Mesothelial cell of epicardium (in vitro differentiated cells): ENCODE results near the gene SGCG. TPM values are rescaled to one million over a fixed set of nuclear protein-coding genes. Genes with fewer than 3 reads are reported as not detected.

Experiments
- DNase-seq, 2 experiments: peaks; one replicate each; pipeline ENCODE4 v3.0.0; 2021; ENCODE audit warnings: low spot score in 2 of 2; ENCODE audit not compliant: unreplicated experiment in 2 of 2
- H3K27ac Mint-ChIP-seq: 2 replicates; pipeline ENCODE4 v1.8.0; 2021; ENCODE audit warnings: mixed read lengths
- H3K27me3 Mint-ChIP-seq: 2 replicates; pipeline ENCODE4 v1.8.0; 2021; ENCODE audit warnings: low read depth, mixed read lengths
- H3K36me3 Mint-ChIP-seq: 2 replicates; pipeline ENCODE4 v1.8.0; 2021; ENCODE audit warnings: mixed read lengths
- H3K4me1 Mint-ChIP-seq: 2 replicates; pipeline ENCODE4 v1.8.0; 2021; ENCODE audit warnings: mixed read lengths
- H3K4me3 Mint-ChIP-seq: 2 replicates; pipeline ENCODE4 v1.8.0; 2021; ENCODE audit warnings: mild to moderate bottlenecking, moderate library complexity, mixed read lengths
- H3K9me3 Mint-ChIP-seq: 2 replicates; pipeline ENCODE4 v1.8.0; 2021; ENCODE audit warnings: mixed read lengths
- total RNA-seq: library from RNA; stranded (reverse); gene quantifications from 3 replicates; pipeline ENCODE4 v1.2.1, GENCODE V29; 2021
- TF ChIP-seq, protein P1 (sequence below): fragments of 200-600 bp; sonication (generic); IDR thresholded peaks from one replicate; pipeline ENCODE4 v1.5.0; 2021; ENCODE audit warnings: antibody characterized with exemption; ENCODE audit not compliant: unreplicated experiment

SGCG gene
- total RNA-seq, 1 donor from 2014 or later: 12.9 TPM

- TF ChIP-seq, protein P1, sequence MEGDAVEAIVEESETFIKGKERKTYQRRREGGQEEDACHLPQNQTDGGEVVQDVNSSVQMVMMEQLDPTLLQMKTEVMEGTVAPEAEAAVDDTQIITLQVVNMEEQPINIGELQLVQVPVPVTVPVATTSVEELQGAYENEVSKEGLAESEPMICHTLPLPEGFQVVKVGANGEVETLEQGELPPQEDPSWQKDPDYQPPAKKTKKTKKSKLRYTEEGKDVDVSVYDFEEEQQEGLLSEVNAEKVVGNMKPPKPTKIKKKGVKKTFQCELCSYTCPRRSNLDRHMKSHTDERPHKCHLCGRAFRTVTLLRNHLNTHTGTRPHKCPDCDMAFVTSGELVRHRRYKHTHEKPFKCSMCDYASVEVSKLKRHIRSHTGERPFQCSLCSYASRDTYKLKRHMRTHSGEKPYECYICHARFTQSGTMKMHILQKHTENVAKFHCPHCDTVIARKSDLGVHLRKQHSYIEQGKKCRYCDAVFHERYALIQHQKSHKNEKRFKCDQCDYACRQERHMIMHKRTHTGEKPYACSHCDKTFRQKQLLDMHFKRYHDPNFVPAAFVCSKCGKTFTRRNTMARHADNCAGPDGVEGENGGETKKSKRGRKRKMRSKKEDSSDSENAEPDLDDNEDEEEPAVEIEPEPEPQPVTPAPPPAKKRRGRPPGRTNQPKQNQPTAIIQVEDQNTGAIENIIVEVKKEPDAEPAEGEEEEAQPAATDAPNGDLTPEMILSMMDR: no peak
- Mint-ChIP-seq H3K27me3 (no peaks in the 10 kb centered on the region), H3K4me1 (no peaks in the 10 kb centered on the region), H3K27ac (no peak overlapping the region), H3K36me3 (peaks cover 66% of the 10 kb centered on the region), H3K4me3 (no peak overlapping the region), H3K9me3 (peaks cover 58% of the 10 kb centered on the region)
- DNase-seq: no peak
These were observed 158.4 kb downstream of the SGCG start for GRCh38 chr13:23339225-23339624.

DNA sequence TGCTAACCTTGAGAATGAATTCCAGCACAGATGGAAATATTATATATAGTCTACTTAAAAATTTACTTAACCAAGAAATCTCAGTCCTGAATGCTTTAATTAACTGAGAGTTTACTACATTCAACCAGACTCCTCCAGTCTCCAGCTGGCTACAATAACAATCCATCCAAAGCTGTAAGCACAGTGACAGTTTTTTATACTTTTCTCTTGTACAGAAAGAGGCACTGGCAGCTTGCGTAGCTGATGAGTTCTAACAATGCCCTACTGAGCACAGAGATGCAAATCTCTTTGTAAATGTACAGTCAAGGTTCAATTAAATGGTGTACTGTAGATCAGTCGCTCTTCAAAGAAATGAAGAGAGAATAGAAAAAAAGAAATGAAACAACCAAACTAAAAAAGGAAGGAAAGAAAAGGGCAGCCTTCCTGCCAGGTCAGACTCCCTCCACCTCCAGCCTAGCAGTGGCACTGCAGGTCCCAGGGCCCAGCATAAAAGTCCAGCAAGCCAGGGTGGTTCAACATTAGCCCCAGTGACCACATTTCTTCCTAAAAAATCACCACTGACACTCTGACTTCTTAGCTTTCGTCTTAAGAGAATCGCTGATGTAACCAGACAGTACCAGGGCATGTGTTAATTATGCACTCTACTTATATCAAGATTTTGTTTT is 164.3 kb downstream of the SGCG start:
- Mint-ChIP-seq H3K4me1 (peaks cover 5% of the 10 kb centered on the region), H3K4me3 (no peak overlapping the region), H3K27me3 (no peaks in the 10 kb centered on the region), H3K27ac (peak overlapping the region; percentile 41), H3K9me3 (peaks cover 8% of the 10 kb centered on the region), H3K36me3 (peaks cover 44% of the 10 kb centered on the region)
- no peak for DNase-seq
- TF ChIP-seq, protein P1: no peak

DNA sequence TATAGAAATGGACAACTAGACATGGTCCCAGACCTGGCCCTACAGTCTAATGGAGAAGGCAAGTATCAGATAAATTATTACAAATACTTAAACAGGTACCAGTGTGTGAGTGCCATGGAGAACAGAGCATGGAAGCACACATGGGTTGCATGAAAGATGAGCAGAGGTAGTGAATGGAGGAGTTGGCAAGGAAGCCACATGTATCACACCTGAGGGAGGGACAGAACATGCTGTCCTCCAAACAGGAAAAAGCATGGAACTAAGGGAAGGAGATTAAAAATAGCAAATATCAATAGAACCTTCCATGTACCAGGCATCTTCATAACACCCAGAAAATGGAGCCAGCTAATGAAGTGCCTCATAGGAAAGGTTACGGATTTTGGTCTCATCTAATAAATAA is 166.8 kb downstream of the SGCG start:
- no peak for DNase-seq
- Mint-ChIP-seq H3K36me3 (peaks cover 44% of the 10 kb centered on the region), H3K9me3 (no peaks in the 10 kb centered on the region), H3K27ac (no peak overlapping the region), H3K4me1 (peaks cover 5% of the 10 kb centered on the region), H3K4me3 (no peak overlapping the region), H3K27me3 (no peaks in the 10 kb centered on the region)
- TF ChIP-seq, protein P1: no peak

- TF ChIP-seq, protein P1: no peak
- no peak overlapping the region for H3K27ac Mint-ChIP-seq
- no peak for DNase-seq
- peaks cover 46% of the 10 kb centered on the region for H3K36me3 Mint-ChIP-seq
- H3K4me3 Mint-ChIP-seq: no peak overlapping the region
- no peaks in the 10 kb centered on the region for H3K9me3 Mint-ChIP-seq
- H3K27me3 Mint-ChIP-seq: no peaks in the 10 kb centered on the region
- peaks cover 5% of the 10 kb centered on the region for H3K4me1 Mint-ChIP-seq
These were observed 167.7 kb downstream of the SGCG start for GRCh38 chr13:23348262-23349127.

GRCh38 chr13:23349161-23349897 is 168.6 kb downstream of the SGCG start:
- Mint-ChIP-seq H3K4me1 (peaks cover 5% of the 10 kb centered on the region), H3K4me3 (no peak overlapping the region), H3K9me3 (no peaks in the 10 kb centered on the region), H3K27me3 (no peaks in the 10 kb centered on the region), H3K36me3 (peaks cover 46% of the 10 kb centered on the region), H3K27ac (no peak overlapping the region)
- TF ChIP-seq, protein P1: no peak
- no peak for DNase-seq
